ENCODE measurements around the gene GPC4. TPM values are rescaled to one million over a fixed set of nuclear protein-coding genes. Genes with fewer than 3 reads are reported as not detected.

GPC4 gene
- total and polyA plus RNA-seq, 12 donors = 1.7 to 10.0 (median 6.4) TPM

- Histone ChIP-seq H3K9me3 (no peaks in the 10 kb centered on the region), H3K27ac (no peak overlapping the region), H3K27me3 (peaks cover 0 to 29% (median 0%) of the 10 kb centered on the region in 7 donors), H3K4me3 (no peak overlapping the region), H3K36me3 (no peaks in the 10 kb centered on the region), H3K4me1 (no peaks in the 10 kb centered on the region)
- no peak for DNase-seq
- 68 to 70% methylated on average over 8 of the region's 8 CpGs for WGBS, 2 donors
- intact Hi-C loops (cut with DNase I) = no loop called here
- TF ChIP-seq, protein P1, sequence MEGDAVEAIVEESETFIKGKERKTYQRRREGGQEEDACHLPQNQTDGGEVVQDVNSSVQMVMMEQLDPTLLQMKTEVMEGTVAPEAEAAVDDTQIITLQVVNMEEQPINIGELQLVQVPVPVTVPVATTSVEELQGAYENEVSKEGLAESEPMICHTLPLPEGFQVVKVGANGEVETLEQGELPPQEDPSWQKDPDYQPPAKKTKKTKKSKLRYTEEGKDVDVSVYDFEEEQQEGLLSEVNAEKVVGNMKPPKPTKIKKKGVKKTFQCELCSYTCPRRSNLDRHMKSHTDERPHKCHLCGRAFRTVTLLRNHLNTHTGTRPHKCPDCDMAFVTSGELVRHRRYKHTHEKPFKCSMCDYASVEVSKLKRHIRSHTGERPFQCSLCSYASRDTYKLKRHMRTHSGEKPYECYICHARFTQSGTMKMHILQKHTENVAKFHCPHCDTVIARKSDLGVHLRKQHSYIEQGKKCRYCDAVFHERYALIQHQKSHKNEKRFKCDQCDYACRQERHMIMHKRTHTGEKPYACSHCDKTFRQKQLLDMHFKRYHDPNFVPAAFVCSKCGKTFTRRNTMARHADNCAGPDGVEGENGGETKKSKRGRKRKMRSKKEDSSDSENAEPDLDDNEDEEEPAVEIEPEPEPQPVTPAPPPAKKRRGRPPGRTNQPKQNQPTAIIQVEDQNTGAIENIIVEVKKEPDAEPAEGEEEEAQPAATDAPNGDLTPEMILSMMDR (IDR thresholded peaks at IDR 0.05) = no peak
- ATAC-seq = no peak
Observed at GRCh38 chrX:133392671-133393070, 22.6 kb downstream of the GPC4 start.

GRCh38 chrX:133391111-133391510 is 24.2 kb downstream of the GPC4 start:
- intact Hi-C loops (cut with DNase I) = no loop called here
- Histone ChIP-seq H3K36me3 (no peaks in the 10 kb centered on the region), H3K4me1 (no peaks in the 10 kb centered on the region), H3K27ac (no peak overlapping the region), H3K4me3 (no peak overlapping the region), H3K27me3 (peaks cover 0 to 33% (median 0%) of the 10 kb centered on the region in 7 donors), H3K9me3 (no peaks in the 10 kb centered on the region)
- TF ChIP-seq, protein P1 (IDR thresholded peaks at IDR 0.05) = no peak
- DNase-seq (no peak), ATAC-seq (no peak)
- WGBS, 2 donors = 67 to 68% methylated on average over 3 of the region's 3 CpGs

DNA sequence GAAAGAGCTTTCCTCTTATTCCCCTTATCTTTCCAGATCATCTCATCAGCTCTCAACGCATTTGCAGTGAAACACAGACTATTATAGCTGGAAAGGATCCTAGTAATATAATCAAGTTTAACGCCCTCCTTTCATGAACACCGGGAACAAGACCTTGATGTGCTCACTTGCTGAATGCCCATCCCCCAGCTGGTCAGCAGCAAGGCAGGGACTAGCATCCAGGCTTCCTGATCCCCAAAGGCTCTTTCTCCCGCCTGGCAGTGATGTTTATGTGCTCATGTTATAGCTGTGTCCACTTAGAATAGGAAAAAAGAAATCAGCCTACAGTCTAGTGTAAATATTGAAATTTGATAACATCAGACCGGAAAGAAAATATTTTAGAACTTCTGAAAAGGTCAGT is 24.6 kb downstream of the GPC4 start:
- H3K36me3 ChIP-seq = no peaks in the 10 kb centered on the region
- no peak for DNase-seq
- H3K9me3 ChIP-seq = no peaks in the 10 kb centered on the region
- intact Hi-C loops (cut with DNase I) = no loop called here
- no peak overlapping the region for H3K4me3 ChIP-seq
- H3K27me3 ChIP-seq = peaks cover 0 to 33% (median 0%) of the 10 kb centered on the region in 7 donors
- no peak overlapping the region for H3K27ac ChIP-seq
- WGBS, 2 donors = 56 to 68% methylated on average over 5 of the region's 5 CpGs
- TF ChIP-seq, protein P1 (IDR thresholded peaks at IDR 0.05) = no peak
- H3K4me1 ChIP-seq = no peaks in the 10 kb centered on the region
- ATAC-seq = no peak

DNA sequence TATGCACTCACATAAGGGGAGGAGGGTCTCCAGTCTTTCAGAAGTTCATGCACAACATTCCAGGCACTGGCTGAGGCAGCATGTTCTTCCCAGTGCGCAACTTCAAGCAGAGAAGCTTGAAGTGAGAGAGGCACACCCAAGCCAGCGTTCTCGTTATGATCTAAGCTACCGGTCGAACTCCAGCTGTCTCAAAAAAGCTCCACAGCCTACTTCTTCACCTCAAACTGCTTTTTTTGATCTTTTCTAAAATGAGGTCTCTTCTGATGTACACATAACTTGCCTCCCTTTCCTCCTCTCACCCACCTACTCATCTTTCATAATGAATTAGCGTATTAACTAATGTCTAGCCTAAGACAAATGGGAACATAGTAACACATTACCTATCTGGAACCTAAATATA is 25.3 kb downstream of the GPC4 start:
- H3K9me3 ChIP-seq = no peaks in the 10 kb centered on the region
- H3K36me3 ChIP-seq = no peaks in the 10 kb centered on the region
- no peak overlapping the region for H3K4me3 ChIP-seq
- H3K27me3 ChIP-seq = peaks cover 0 to 33% (median 0%) of the 10 kb centered on the region in 7 donors
- no peak for DNase-seq
- no peak for ATAC-seq
- intact Hi-C loops (cut with DNase I) = no loop called here
- no peaks in the 10 kb centered on the region for H3K4me1 ChIP-seq
- TF ChIP-seq, protein P1 (IDR thresholded peaks at IDR 0.05) = no peak
- WGBS, 2 donors = 80 to 85% methylated on average over 6 of the region's 6 CpGs
- no peak overlapping the region for H3K27ac ChIP-seq
